Kidney (tissue), 14 donors: ENCODE measurements around the gene MEIOB. TPM values are rescaled to one million over a fixed set of nuclear protein-coding genes. Genes with fewer than 3 reads are reported as not detected.

ENCODE experiments used
- DNase-seq, 5 donors: peaks; one replicate each; pipeline ENCODE4 v3.0.0-alpha.2; 2013 to 2020
- FAIRE-seq: peaks from 2 replicates; lab custom pipeline; 2012; peaks lifted over from hg19 to GRCh38; lab: Jason Lieb, UNC
- H3K27ac ChIP-seq, 2 donors: one replicate each; pipeline ENCODE4 v1.7.0; 2013; ENCODE audit warnings: low read depth in 2 of 2, low read length in 2 of 2, inconsistent platforms in 1 of 2
- H3K27me3 ChIP-seq: one replicate; pipeline ENCODE4 v1.7.1; 2013; ENCODE audit warnings: low read length, inconsistent platforms; ENCODE audit not compliant: control insufficient read depth, insufficient read depth
- H3K36me3 ChIP-seq, 3 donors: one replicate each; pipeline versions ENCODE4 v1.7.0 to v1.7.1; 2013; ENCODE audit warnings: low read length in 3 of 3, control low read depth in 1 of 3, inconsistent platforms in 1 of 3; ENCODE audit not compliant: insufficient read depth in 3 of 3, control insufficient read depth in 2 of 3
- H3K4me1 ChIP-seq, 3 donors: one replicate each; pipeline versions ENCODE4 v1.7.0 to v1.7.1; 2013; ENCODE audit warnings: low read length in 3 of 3, inconsistent platforms in 1 of 3, low read depth in 1 of 3; ENCODE audit not compliant: control insufficient read depth in 2 of 3, insufficient read depth in 2 of 3
- H3K4me3 ChIP-seq, 3 donors: one replicate each; pipeline versions ENCODE4 v1.7.0 to v1.8.1; 2013; ENCODE audit warnings: low read length in 3 of 3, control low read depth in 1 of 3, inconsistent platforms in 1 of 3
- H3K9ac ChIP-seq, 3 donors: one replicate each; pipeline versions ENCODE4 v1.7.0 to v1.7.1; 2013; ENCODE audit warnings: low read length in 3 of 3, control low read depth in 1 of 3, inconsistent platforms in 1 of 3
- H3K9me3 ChIP-seq, 3 donors: one replicate each; pipeline versions ENCODE4 v1.7.0 to v1.7.1; 2013; ENCODE audit warnings: low read length in 3 of 3, control low read depth in 1 of 3, inconsistent platforms in 1 of 3; ENCODE audit not compliant: control insufficient read depth in 2 of 3, insufficient read depth in 1 of 3
- CTCF ChIP-seq: IDR thresholded peaks from 3 replicates; pipeline ENCODE4 v1.5.1; 2012; ENCODE audit warnings: mild to moderate bottlenecking, moderate library complexity, borderline replicate concordance; ENCODE audit not compliant: insufficient read depth; ENCODE audit errors: extremely low read depth
- intact Hi-C: fragments of 100-400 bp; cut with DNase I; formaldehyde crosslinking; loops from one replicate; pipeline ENCODE4 v1.11.1; 2022
- polyA plus RNA-seq: library from polyadenylated mRNA; stranded (reverse); fragments of 350-450 nt; fragmentation: Illumina TruSeq; extraction: RNeasy Lipid Tissue Mini Kit (QIAGEN cat#74804); gene quantifications from one replicate; pipeline ENCODE4 v1.2.3, GENCODE V29; 2014; ENCODE audit warnings: low read depth, low replicate concordance; ENCODE audit not compliant: insufficient read depth
- total RNA-seq: library from RNA; stranded (reverse); fragmentation: NEBNext Ultra II Directional; extraction: Animal tissue kit (Norgen Biotek cat#: 25700); gene quantifications from one replicate; pipeline ENCODE4 v1.2.1, GENCODE V29; 2021
- donor health status: control.
- donor health status: control.
- donor health status: control.
- donor health status: control.
- donor health status: control.
- donor health status: DM: yes; HTN: yes; CAD: no.
- donor health status: Normal renal cell carcinoma (clear cell type).

MEIOB gene
- total and polyA plus RNA-seq, 2 donors from 2014 or later, result 0.16 to 1.4 TPM

DNA sequence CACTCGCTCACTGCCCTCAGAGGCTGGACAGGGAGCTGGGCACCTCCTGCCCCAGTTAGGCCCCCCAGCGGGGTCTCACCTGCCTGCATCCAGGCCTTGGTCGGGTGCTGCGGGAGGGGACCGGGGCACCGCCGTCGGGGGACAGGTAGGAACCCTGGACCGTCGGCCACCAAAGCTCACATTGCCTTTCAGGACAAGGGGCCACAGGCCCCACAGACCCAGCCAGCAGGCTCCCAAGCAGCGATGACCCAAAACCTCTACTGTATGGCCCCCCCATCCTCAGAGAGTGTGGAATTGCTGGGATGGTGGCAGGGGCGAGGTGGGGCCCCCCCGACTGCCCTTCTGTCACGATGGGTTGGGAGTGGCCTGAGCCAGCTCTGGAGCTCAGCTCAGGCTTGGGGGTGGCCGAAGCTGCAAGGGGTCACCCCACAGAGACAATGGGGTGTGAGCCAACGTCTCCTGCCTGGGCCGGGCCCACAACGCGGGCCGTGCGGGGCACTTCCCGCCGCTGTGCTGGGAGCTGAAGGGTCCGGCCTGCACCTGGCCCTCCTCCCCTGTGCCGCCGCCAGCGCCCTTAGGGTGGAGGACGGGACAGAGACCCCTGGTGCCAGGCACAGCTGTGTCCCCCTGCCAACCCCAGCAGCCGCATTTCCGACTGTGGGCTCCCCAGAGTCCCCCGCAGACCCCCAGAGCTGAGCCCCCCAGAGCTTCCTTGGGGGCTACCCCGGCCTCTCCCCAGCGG is 79.0 kb downstream of the MEIOB start:
- Histone ChIP-seq H3K36me3 (no peaks in the 10 kb centered on the region), H3K4me3 (no peak overlapping the region), H3K27me3 (no peaks in the 10 kb centered on the region), H3K4me1 (no peaks in the 10 kb centered on the region), H3K9ac (no peak overlapping the region), H3K27ac (no peak overlapping the region), H3K9me3 (peaks cover 0 to 2% (median 0%) of the 10 kb centered on the region in 3 donors)
- no peak for TF ChIP-seq CTCF
- intact Hi-C loops, result no loop called here
- FAIRE-seq (no peak), DNase-seq (peak in 2 of 5 donors; percentile 41 to 77)

GRCh38 chr16:1791943-1792812 is 79.8 kb downstream of the MEIOB start:
- DNase-seq, result peak in 4 of 5 donors; percentile 29 to 72 (median 42)
- intact Hi-C loops, result no loop called here
- H3K36me3 ChIP-seq, result no peaks in the 10 kb centered on the region
- no peaks in the 10 kb centered on the region for H3K27me3 ChIP-seq
- H3K9ac ChIP-seq, result no peak overlapping the region
- H3K9me3 ChIP-seq, result no peaks in the 10 kb centered on the region
- H3K4me1 ChIP-seq, result no peaks in the 10 kb centered on the region
- no peak for FAIRE-seq
- H3K27ac ChIP-seq, result no peak overlapping the region
- no peak overlapping the region for H3K4me3 ChIP-seq
- TF ChIP-seq CTCF, result no peak

GRCh38 chr16:1791256-1791942 is 80.6 kb downstream of the MEIOB start:
- intact Hi-C loops, result no loop called here
- TF ChIP-seq CTCF, result no peak
- Histone ChIP-seq H3K27me3 (no peaks in the 10 kb centered on the region), H3K4me1 (no peaks in the 10 kb centered on the region), H3K36me3 (no peaks in the 10 kb centered on the region), H3K27ac (no peak overlapping the region), H3K4me3 (no peak overlapping the region), H3K9ac (no peak overlapping the region), H3K9me3 (no peaks in the 10 kb centered on the region)
- DNase-seq (peak in 1 of 5 donors; percentile 66), FAIRE-seq (no peak)
